Heart left ventricle (tissue), 16 donors: ENCODE data around the gene FBXO4. TPM values are rescaled to one million over a fixed set of nuclear protein-coding genes. Genes with fewer than 3 reads are reported as not detected.

Experiments
- ATAC-seq, 4 donors: fragments of 200-7000 bp; cut with Tn5 transposase; one replicate each; pipeline ENCODE4 v1.9.1; 2020 to 2022; ENCODE audit warnings: moderate library complexity in 4 of 4, mild to moderate bottlenecking in 3 of 4, moderate number of reproducible peaks in 1 of 4
- DNase-seq, 5 donors: peaks; one replicate each; pipeline ENCODE4 v3.0.0-alpha.2; 2020
- H3K27ac ChIP-seq, 12 donors: fragments of 200-600 bp; sonication (generic) in 4 of 12; one replicate each; pipeline versions ENCODE4 v1.5.0 to v1.8.0; 2016 to 2022; ENCODE audit warnings: mild to moderate bottlenecking in 2 of 12
- H3K27me3 ChIP-seq, 9 donors: fragments of 200-600 bp; sonication (generic) in 2 of 9; one replicate each; pipeline versions ENCODE4 v1.5.1 to v1.8.0; 2016 to 2022; ENCODE audit warnings: mild to moderate bottlenecking in 3 of 9
- H3K36me3 ChIP-seq, 9 donors: fragments of 200-600 bp; sonication (generic) in 2 of 9; one replicate each; pipeline versions ENCODE4 v1.5.0 to v1.8.0; 2018 to 2022; ENCODE audit warnings: mild to moderate bottlenecking in 2 of 9
- H3K4me1 ChIP-seq, 12 donors: fragments of 200-600 bp; sonication (generic) in 4 of 12; one replicate each; pipeline versions ENCODE4 v1.5.0 to v1.8.0; 2016 to 2022; ENCODE audit warnings: mild to moderate bottlenecking in 3 of 12
- H3K4me3 ChIP-seq, 12 donors: fragments of 200-600 bp; sonication (generic) in 4 of 12; one replicate each; pipeline versions ENCODE4 v1.5.0 to v1.8.0; 2017 to 2022; ENCODE audit warnings: mild to moderate bottlenecking in 9 of 12, moderate library complexity in 4 of 12
- H3K9me3 ChIP-seq, 12 donors: fragments of 200-600 bp; sonication (generic) in 4 of 12; one replicate each; pipeline versions ENCODE4 v1.5.0 to v1.8.0; 2016 to 2022; ENCODE audit warnings: mild to moderate bottlenecking in 1 of 12
- CTCF ChIP-seq, 12 donors: fragments of 200-600 bp; sonication (generic) in 4 of 12; IDR thresholded peaks; one replicate each; pipeline versions ENCODE4 v1.5.0 to v1.8.0; 2018 to 2022; ENCODE audit warnings: antibody characterized with exemption in 12 of 12, mild to moderate bottlenecking in 5 of 12
- POLR2A ChIP-seq, 2 donors: fragments of 450-650 bp; IDR thresholded peaks; one replicate each; pipeline ENCODE4 v1.6.1; 2017; ENCODE audit warnings: antibody characterized with exemption in 2 of 2, mild to moderate bottlenecking in 2 of 2, moderate library complexity in 2 of 2
- WGBS, 4 donors: extraction: QIAGEN DNeasy Blood & Tissue Kit in 2 of 4; methylation state at CpG; one replicate each; pipeline versions ENCODE4 v1.1.5 to v1.1.7; 2013 to 2018; 5-methylcytosine and 5-hydroxymethylcytosine counted together
- intact Hi-C, 10 donors: fragments of 100-400 bp; cut with DNase I; formaldehyde crosslinking; loops; one replicate each; pipeline versions ENCODE4 v1.11.1 to v1.14.2; 2022
- polyA plus RNA-seq, 2 donors: library from polyadenylated mRNA; stranded (reverse); fragments of 200-250 nt; gene quantifications; one replicate each; pipeline ENCODE4 v1.2.3, GENCODE V29; 2013
- total RNA-seq, 9 donors: library from RNA; depleted of rRNA in 2 of 9; stranded (reverse); fragments of >200 nt in 2 of 9; fragmentation: NEBNext Ultra II Directional in 3 of 9; extraction: Animal tissue kit (Norgen Biotek cat#: 25700) in 3 of 9; gene quantifications; one replicate each; pipeline versions ENCODE4 v1.1.0 to v1.2.4, GENCODE V29; 2016 to 2023
- donor health status: ischemic (EF 13 %, LVEDD 7.1; RV severe dilation, severe dysfunction).
- donor health status: healthy with polysubstance abuse.
- donor health status: DM: no; HTN: yes; CAD: no.
- donor health status: DM: no; HTN: no; CAD: no.
- donor health status: ischemic (EF 25% LVEDD 6.9; RV normal size, moderate dysfunction).
- donor health status: ischemic (EF 25% LVEDD 5.7; RV mildly dilated, moderate dysfunction).
- donor health status: healthy.
- donor health status: DM: yes; HTN: yes; CAD: no.
- donor health status: ischemic (EF 35%, LVEDD 5.7; RV mildly dilated, moderate dysfunction).
- donor health status: nonischemic (EF 11% LVEDD 7.7; RV severe dilation, severe dysfunction).
- donor health status: DM: yes; HTN: yes; CAD: no.
- donor health status: PGD.
- donor health status: ischemic (EF 29% LVEDD 5.4; RV normal size, mild dysfunction).
- donor health status: nonischemic (EF 23%, LVEDD 6.1; RV moderate dilation, normal function).

The FBXO4 gene
- total and polyA plus RNA-seq, 11 donors: 2.4 to 8.1 (median 3.4) TPM

GRCh38 chr5:41883936-41884335 is 41.1 kb upstream of the FBXO4 start:
- no peak for ATAC-seq
- WGBS, 4 donors: 90 to 92% (median 91%) methylated on average over 2 of the region's 2 CpGs
- Histone ChIP-seq H3K36me3 (no peaks in the 10 kb centered on the region), H3K4me1 (no peaks in the 10 kb centered on the region), H3K27ac (no peak overlapping the region), H3K27me3 (peaks cover 0 to 8% (median 0%) of the 10 kb centered on the region in 9 donors), H3K9me3 (no peaks in the 10 kb centered on the region), H3K4me3 (no peak overlapping the region)
- TF ChIP-seq CTCF (IDR thresholded peaks at IDR 0.05) (no peak), POLR2A (IDR thresholded peaks at IDR 0.05) (no peak)
- intact Hi-C loops: no loop called here
- DNase-seq: no peak

GRCh38 chr5:41885286-41885685 is 39.8 kb upstream of the FBXO4 start:
- H3K27me3 ChIP-seq: peaks cover 0 to 8% (median 0%) of the 10 kb centered on the region in 9 donors
- DNase-seq (no peak), ATAC-seq (no peak)
- intact Hi-C loops: no loop called here
- H3K27ac ChIP-seq: no peak overlapping the region
- no peak overlapping the region for H3K4me3 ChIP-seq
- TF ChIP-seq POLR2A (IDR thresholded peaks at IDR 0.05) (no peak), CTCF (IDR thresholded peaks at IDR 0.05) (no peak)
- no peaks in the 10 kb centered on the region for H3K36me3 ChIP-seq
- no peaks in the 10 kb centered on the region for H3K4me1 ChIP-seq
- no peaks in the 10 kb centered on the region for H3K9me3 ChIP-seq

GRCh38 chr5:41891066-41891707 is 33.9 kb upstream of the FBXO4 start:
- 52 to 62% (median 58%) methylated on average over 2 of the region's 2 CpGs for WGBS, 4 donors
- Histone ChIP-seq H3K4me3 (no peak overlapping the region), H3K36me3 (no peaks in the 10 kb centered on the region), H3K4me1 (no peaks in the 10 kb centered on the region), H3K27me3 (peaks cover 0 to 22% (median 0%) of the 10 kb centered on the region in 9 donors), H3K9me3 (no peaks in the 10 kb centered on the region), H3K27ac (no peak overlapping the region)
- TF ChIP-seq POLR2A (IDR thresholded peaks at IDR 0.05) (no peak), CTCF (IDR thresholded peaks at IDR 0.05) (no peak)
- intact Hi-C loops: no loop called here
- ATAC-seq (no peak), DNase-seq (no peak)

- TF ChIP-seq CTCF (IDR thresholded peaks at IDR 0.05) (no peak), POLR2A (IDR thresholded peaks at IDR 0.05) (no peak)
- Histone ChIP-seq H3K9me3 (no peaks in the 10 kb centered on the region), H3K27me3 (peaks cover 0 to 22% (median 0%) of the 10 kb centered on the region in 9 donors), H3K27ac (no peak overlapping the region), H3K4me3 (no peak overlapping the region), H3K4me1 (no peaks in the 10 kb centered on the region), H3K36me3 (no peaks in the 10 kb centered on the region)
- ATAC-seq: no peak
- intact Hi-C loops: no loop called here
- no peak for DNase-seq
Measured at GRCh38 chr5:41892031-41892430, 33.0 kb upstream of the FBXO4 start.
